ENCODE measurements around the gene DISP3. TPM values are rescaled to one million over a fixed set of nuclear protein-coding genes. Genes with fewer than 3 reads are reported as not detected.

The DISP3 gene
- polyA plus RNA-seq, 1 of the 3 experiments (the other 2 are of a cell fraction) = 0.08 TPM

DNA sequence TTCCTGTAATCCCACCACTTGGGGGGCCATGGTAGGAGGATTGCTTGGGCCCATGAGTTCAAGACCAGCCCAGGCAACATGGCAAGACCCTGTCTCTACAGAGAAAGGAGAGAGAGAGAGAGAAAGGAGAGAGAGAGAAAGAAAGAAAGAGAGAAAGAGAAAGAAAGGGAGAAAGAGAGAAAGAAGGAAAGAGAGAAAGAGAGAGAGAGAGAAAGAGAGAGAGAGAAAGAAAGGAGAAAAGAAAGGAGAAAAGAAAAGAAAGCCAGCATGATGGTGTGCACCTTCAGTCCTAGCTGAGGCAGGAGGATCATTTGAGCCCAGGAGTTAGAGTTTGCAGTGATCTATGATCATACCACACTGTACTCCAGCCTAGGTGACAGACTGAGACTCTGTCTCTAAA, 82.8 kb downstream of the DISP3 start:
- Histone ChIP-seq H3K27me3 (ENCODE audit: insufficient read depth) (no peaks in the 10 kb centered on the region; the same call in 1 of the 2 replicates), H2AFZ (ENCODE audit: low read depth) (no peak overlapping the region), H3K4me1 (ENCODE audit: control insufficient read depth in 1 of 2, insufficient read depth in 2 of 2, low read depth in 1 of 2, low read length in 1 of 2) (peaks cover 0 to 39% of the 10 kb centered on the region in 2 experiments; a peak in 2 of 4 replicates), H3K4me3 (ENCODE audit: low read depth in 2 of 2, low read length in 1 of 2) (no peak overlapping the region), H3F3A (replicated peaks; ENCODE audit: insufficient read depth) (no peaks in the 10 kb centered on the region), H3K27ac (ENCODE audit: low read depth in 2 of 2, low read length in 1 of 2) (no peak overlapping the region), H3K9me3 (no peaks in the 10 kb centered on the region), H4K20me1 (ENCODE audit: insufficient read depth) (no peaks in the 10 kb centered on the region), H3K9ac (no peak overlapping the region), H3K79me2 (ENCODE audit: insufficient read depth) (no peaks in the 10 kb centered on the region), H3K36me3 (replicated peaks in 1 of 2; ENCODE audit: control insufficient read depth in 1 of 2, insufficient read depth in 2 of 2, low read length in 1 of 2) (no peaks in the 10 kb centered on the region), H3K9me2 (no peaks in the 10 kb centered on the region), H3K4me2 (no peak overlapping the region)
- TF ChIP-seq FOXM1 (IDR thresholded peaks at IDR 0.05; ENCODE audit: low read depth) (no peak), JUND (IDR thresholded peaks at IDR 0.05) (no peak), SIN3A (IDR thresholded peaks at IDR 0.05; ENCODE audit: borderline replicate concordance, low read depth, low read length) (no peak), GATA2 (CRISPR knock-in tag; IDR thresholded peaks at IDR 0.05) (no peak), TCF12 (IDR thresholded peaks at IDR 0.05) (no peak), SMC3 (IDR thresholded peaks at IDR 0.05; ENCODE audit: low read depth, low read length) (no peak)
- ChIA-PET CTCF (no interaction called here), POLR2A (no interaction called here)
- DNase-seq = no peak

GRCh38 chr1:11562664-11563063, 83.7 kb downstream of the DISP3 start:
- Histone ChIP-seq H3K27me3 (ENCODE audit: insufficient read depth) (no peaks in the 10 kb centered on the region; the same call in 1 of the 2 replicates), H3K36me3 (replicated peaks in 1 of 2; ENCODE audit: control insufficient read depth in 1 of 2, insufficient read depth in 2 of 2, low read length in 1 of 2) (no peaks in the 10 kb centered on the region), H3K9ac (no peak overlapping the region), H3K4me1 (ENCODE audit: control insufficient read depth in 1 of 2, insufficient read depth in 2 of 2, low read depth in 1 of 2, low read length in 1 of 2) (peaks cover 0 to 41% of the 10 kb centered on the region in 2 experiments; a peak in 2 of 4 replicates), H2AFZ (ENCODE audit: low read depth) (no peak overlapping the region), H3K79me2 (ENCODE audit: insufficient read depth) (no peaks in the 10 kb centered on the region), H3K27ac (ENCODE audit: low read depth in 2 of 2, low read length in 1 of 2) (peak overlapping the region in 1 of 2 experiments; percentile 97; a peak in 2 of 4 replicates), H3K9me2 (no peaks in the 10 kb centered on the region), H3K4me3 (ENCODE audit: low read depth in 2 of 2, low read length in 1 of 2) (no peak overlapping the region), H3K9me3 (no peaks in the 10 kb centered on the region), H3F3A (replicated peaks; ENCODE audit: insufficient read depth) (no peaks in the 10 kb centered on the region), H4K20me1 (ENCODE audit: insufficient read depth) (no peaks in the 10 kb centered on the region), H3K4me2 (no peak overlapping the region)
- POLR2A ChIA-PET = interaction anchor here (1.8 kb wide), 1 partner anchor 84 kb away, joined by 10 read pairs; the partner anchor contains the start of gene DISP3
- DNase-seq = no peak
- CTCF ChIA-PET = interaction anchor here (1.2 to 1.4 kb wide), 2 partner anchors 8 to 9 kb away, joined by 4 to 5 read pairs; no protein-coding TSS in a partner anchor
- WGBS (ENCODE audit: low lambda C conversion rate) = 46% methylated on average over 6 of the region's 6 CpGs
- no peak for TF ChIP-seq RFX5 (IDR thresholded peaks at IDR 0.05; ENCODE audit: low read length)
- no peak for TF ChIP-seq JUND (IDR thresholded peaks at IDR 0.05)
- no peak for TF ChIP-seq RXRA (IDR thresholded peaks at IDR 0.05; ENCODE audit: borderline replicate concordance, low read depth)
- no peak for TF ChIP-seq NFIC (IDR thresholded peaks at IDR 0.05; ENCODE audit: borderline replicate concordance)
- no peak for TF ChIP-seq RCOR1 (IDR thresholded peaks at IDR 0.05; ENCODE audit: low read length)
- no peak for TF ChIP-seq TEAD4 (IDR thresholded peaks at IDR 0.05; ENCODE audit: borderline replicate concordance, insufficient read depth)
- TF ChIP-seq FOXM1 (IDR thresholded peaks at IDR 0.05; ENCODE audit: low read depth) = no peak
- TF ChIP-seq, protein P1, sequence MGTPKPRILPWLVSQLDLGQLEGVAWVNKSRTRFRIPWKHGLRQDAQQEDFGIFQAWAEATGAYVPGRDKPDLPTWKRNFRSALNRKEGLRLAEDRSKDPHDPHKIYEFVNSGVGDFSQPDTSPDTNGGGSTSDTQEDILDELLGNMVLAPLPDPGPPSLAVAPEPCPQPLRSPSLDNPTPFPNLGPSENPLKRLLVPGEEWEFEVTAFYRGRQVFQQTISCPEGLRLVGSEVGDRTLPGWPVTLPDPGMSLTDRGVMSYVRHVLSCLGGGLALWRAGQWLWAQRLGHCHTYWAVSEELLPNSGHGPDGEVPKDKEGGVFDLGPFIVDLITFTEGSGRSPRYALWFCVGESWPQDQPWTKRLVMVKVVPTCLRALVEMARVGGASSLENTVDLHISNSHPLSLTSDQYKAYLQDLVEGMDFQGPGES (IDR thresholded peaks at IDR 0.05; ENCODE audit: low read depth, low read length) = no peak
- no peak for TF ChIP-seq MEF2A (IDR thresholded peaks at IDR 0.05; ENCODE audit: borderline replicate concordance, low read depth)
- no peak for TF ChIP-seq ZBTB33 (IDR thresholded peaks at IDR 0.05; ENCODE audit: borderline replicate concordance, low read depth)
- TF ChIP-seq RAD21 (IDR thresholded peaks at IDR 0.05; ENCODE audit: low read length) = no peak
- TF ChIP-seq, protein P2, sequence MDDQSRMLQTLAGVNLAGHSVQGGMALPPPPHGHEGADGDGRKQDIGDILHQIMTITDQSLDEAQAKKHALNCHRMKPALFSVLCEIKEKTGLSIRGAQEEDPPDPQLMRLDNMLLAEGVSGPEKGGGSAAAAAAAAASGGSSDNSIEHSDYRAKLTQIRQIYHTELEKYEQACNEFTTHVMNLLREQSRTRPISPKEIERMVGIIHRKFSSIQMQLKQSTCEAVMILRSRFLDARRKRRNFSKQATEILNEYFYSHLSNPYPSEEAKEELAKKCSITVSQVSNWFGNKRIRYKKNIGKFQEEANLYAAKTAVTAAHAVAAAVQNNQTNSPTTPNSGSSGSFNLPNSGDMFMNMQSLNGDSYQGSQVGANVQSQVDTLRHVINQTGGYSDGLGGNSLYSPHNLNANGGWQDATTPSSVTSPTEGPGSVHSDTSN (IDR thresholded peaks at IDR 0.05) = no peak
- no peak for TF ChIP-seq MXI1 (IDR thresholded peaks at IDR 0.05; ENCODE audit: low read depth, low read length)
